SK-N-SH treated with all-trans-retinoic acid at 6 μM for 48 hours (cell line): ENCODE data around the gene MFSD8.
"Not testable (repeated sequence)": the region's sequence is repeated elsewhere in the genome, so short reads cannot be mapped to it uniquely, and the experiment has no call there.

Source experiments
- ATAC-seq: fragments of 200-7000 bp; cut with Tn5 transposase; 3 replicates; pipeline ENCODE4 v1.9.1; 2020; ENCODE audit warnings: mild to moderate bottlenecking, moderate library complexity
- ARNTL ChIP-seq: fragments of 450-650 bp; formaldehyde crosslinking; IDR thresholded peaks from 2 replicates; pipeline ENCODE4 v1.5.0; 2020; ENCODE audit warnings: low read depth, mild to moderate bottlenecking, moderate library complexity, borderline replicate concordance
- BACH2 ChIP-seq: fragments of 250-450 bp; sonication (Bioruptor Pico); IDR thresholded peaks from 2 replicates; pipeline ENCODE4 v1.9.0; 2021; ENCODE audit warnings: mild to moderate bottlenecking, borderline replicate concordance
- CREB5 ChIP-seq: fragments of 250-450 bp; sonication (Bioruptor Pico); IDR thresholded peaks from 2 replicates; pipeline ENCODE4 v1.5.1; 2020; ENCODE audit warnings: low read depth, mild to moderate bottlenecking, moderate library complexity
- ESRRG ChIP-seq: fragments of 250-450 bp; sonication (Bioruptor Pico); IDR thresholded peaks from 2 replicates; pipeline ENCODE4 v1.6.1; 2021; ENCODE audit warnings: mild to moderate bottlenecking
- GLIS3 ChIP-seq: fragments of 250-450 bp; sonication (Bioruptor Pico); IDR thresholded peaks from 2 replicates; pipeline ENCODE4 v1.5.0; 2020; ENCODE audit warnings: mild to moderate bottlenecking, moderate library complexity
- ISL1 ChIP-seq: fragments of 250-450 bp; sonication (Bioruptor Pico); IDR thresholded peaks from 2 replicates; pipeline ENCODE4 v2.1.2; 2022; ENCODE audit warnings: mild to moderate bottlenecking, moderate library complexity
- OSR1 ChIP-seq: fragments of 250-450 bp; sonication (Bioruptor Pico); IDR thresholded peaks from 2 replicates; pipeline ENCODE4 v1.8.0; 2022; ENCODE audit warnings: moderate library complexity, mild to moderate bottlenecking, inconsistent platforms
- PATZ1 ChIP-seq: fragments of 250-450 bp; sonication (Bioruptor Pico); IDR thresholded peaks from 2 replicates; pipeline ENCODE4 v1.8.0; 2020; ENCODE audit warnings: mild to moderate bottlenecking, moderate library complexity, borderline replicate concordance
- POU6F1 ChIP-seq: fragments of 250-450 bp; sonication (Bioruptor Pico); IDR thresholded peaks from 2 replicates; pipeline ENCODE4 v1.8.0; 2021; ENCODE audit warnings: low read depth, mild to moderate bottlenecking, moderate library complexity, borderline replicate concordance
- PPARA ChIP-seq: fragments of 250-450 bp; sonication (Bioruptor Pico); IDR thresholded peaks from 2 replicates; pipeline ENCODE4 v1.5.0; 2020; ENCODE audit warnings: mild to moderate bottlenecking, borderline replicate concordance
- SNAI2 ChIP-seq: fragments of 250-450 bp; sonication (Bioruptor Pico); IDR thresholded peaks from 2 replicates; pipeline ENCODE4 v1.5.0; 2020; ENCODE audit warnings: mild to moderate bottlenecking, moderate library complexity
- TCF4 ChIP-seq: fragments of 250-450 bp; sonication (Bioruptor Pico); IDR thresholded peaks from 2 replicates; pipeline ENCODE4 v1.8.0; 2021; ENCODE audit warnings: mild to moderate bottlenecking, moderate library complexity, borderline replicate concordance
- ZFP3 ChIP-seq: fragments of 250-450 bp; sonication (Bioruptor Pico); IDR thresholded peaks from 2 replicates; pipeline ENCODE4 v1.5.0; 2020; ENCODE audit warnings: mild to moderate bottlenecking, moderate library complexity
- ZFP30 ChIP-seq: fragments of 450-650 bp; formaldehyde crosslinking; IDR thresholded peaks from 2 replicates; pipeline ENCODE4 v1.5.0; 2022; ENCODE audit warnings: mild to moderate bottlenecking, moderate library complexity
- ZNF565 ChIP-seq: fragments of 450-650 bp; formaldehyde crosslinking; conservative IDR thresholded peaks from 2 replicates; pipeline ENCODE4 v1.5.0; 2020; ENCODE audit warnings: low read depth, mild to moderate bottlenecking, moderate library complexity
- ZNF8 ChIP-seq: fragments of 450-650 bp; formaldehyde crosslinking; IDR thresholded peaks from 2 replicates; pipeline ENCODE4 v1.5.0; 2020; ENCODE audit warnings: mild to moderate bottlenecking, moderate library complexity

Gene MFSD8

GRCh38 chr4:127965803-127966175, 816 bp upstream of the MFSD8 start (continued):
- no peak for TF ChIP-seq POU6F1
- TF ChIP-seq ARNTL, result no peak
- no peak for TF ChIP-seq TCF4 (CRISPR knock-in tag)
- no peak for TF ChIP-seq PPARA (CRISPR knock-in tag)
- TF ChIP-seq CREB5 (CRISPR knock-in tag), result no peak
- TF ChIP-seq ZFP3 (CRISPR knock-in tag), result no peak
- TF ChIP-seq BACH2, result no peak

GRCh38 chr4:127964426-127965061, 429 bp downstream of the MFSD8 start:
- ATAC-seq, result peak; percentile 53

- ATAC-seq, result not testable (repeated sequence)
These were observed 1.2 kb downstream of the MFSD8 start for GRCh38 chr4:127963633-127964398.

GRCh38 chr4:127959794-127960193, 5.2 kb downstream of the MFSD8 start:
- TF ChIP-seq ZFP30 (CRISPR knock-in tag) (0 out of 2 replicates have a peak, but pooled peaks have one; percentile 36), ZNF8 (CRISPR knock-in tag) (no peak), ISL1 (CRISPR knock-in tag) (peak; percentile 82), OSR1 (CRISPR knock-in tag) (no peak), TCF4 (CRISPR knock-in tag) (no peak)
- ATAC-seq, result no peak

- TF ChIP-seq PATZ1 (CRISPR knock-in tag) (no peak), ESRRG (no peak), OSR1 (CRISPR knock-in tag) (no peak), POU6F1 (no peak), ZNF565 (CRISPR knock-in tag) (no peak), ZNF8 (CRISPR knock-in tag) (no peak), GLIS3 (CRISPR knock-in tag) (no peak), TCF4 (CRISPR knock-in tag) (no peak), ZFP3 (CRISPR knock-in tag) (no peak)
These were observed 7.9 kb downstream of the MFSD8 start for GRCh38 chr4:127957105-127957504.

GRCh38 chr4:127936974-127937373, 28.0 kb downstream of the MFSD8 start:
- TF ChIP-seq SNAI2 (CRISPR knock-in tag), result no peak
- no peak for TF ChIP-seq ZFP30 (CRISPR knock-in tag)
- no peak for TF ChIP-seq ESRRG
- peak; percentile 26; the same call in 1 of the 2 replicates for TF ChIP-seq ISL1 (CRISPR knock-in tag)
- TF ChIP-seq PPARA (CRISPR knock-in tag), result no peak
- TF ChIP-seq, all 23 proteins: peak for 1
- peak; percentile 78 for ATAC-seq

More at GRCh38 chr4:127957105-127957504, 7.9 kb downstream of the MFSD8 start:
- no peak for ATAC-seq

- not testable (repeated sequence) for ATAC-seq
These were observed 33.1 kb downstream of the MFSD8 start for GRCh38 chr4:127931836-127932235.
